Thymus (tissue), 11 donors: ENCODE results near the gene SNF8. TPM values are rescaled to one million over a fixed set of nuclear protein-coding genes. Genes with fewer than 3 reads are reported as not detected.

ENCODE experiments used
- DNase-seq, 9 donors: peaks; one replicate each; pipeline ENCODE4 v3.0.0-alpha.2; 2013; ENCODE audit warnings: low spot score in 9 of 9, low read depth in 6 of 9, missing footprints in 1 of 9
- H3K27ac ChIP-seq, 2 donors: one replicate each; pipeline ENCODE4 v1.5.1; 2013; ENCODE audit warnings: control low read depth in 1 of 2, low read depth in 1 of 2, low read length in 1 of 2, mild to moderate bottlenecking in 1 of 2, moderate library complexity in 1 of 2
- H3K27me3 ChIP-seq, 2 donors: one replicate each; pipeline ENCODE4 v1.5.1; 2013; ENCODE audit warnings: low read length in 1 of 2; ENCODE audit not compliant: control insufficient read depth in 2 of 2, insufficient read depth in 1 of 2
- H3K36me3 ChIP-seq, 2 donors: one replicate each; pipeline ENCODE4 v1.5.1; 2013; ENCODE audit warnings: low read length in 1 of 2, mild to moderate bottlenecking in 1 of 2, moderate library complexity in 1 of 2; ENCODE audit not compliant: control insufficient read depth in 2 of 2, insufficient read depth in 2 of 2
- H3K4me1 ChIP-seq, 2 donors: one replicate each; pipeline ENCODE4 v1.5.1; 2013; ENCODE audit warnings: low read length in 2 of 2; ENCODE audit not compliant: control insufficient read depth in 2 of 2, insufficient read depth in 2 of 2
- H3K4me3 ChIP-seq, 2 donors: one replicate each; pipeline ENCODE4 v1.5.1; 2013; ENCODE audit warnings: low read length in 2 of 2, control low read depth in 1 of 2, mild to moderate bottlenecking in 1 of 2
- H3K9me3 ChIP-seq, 2 donors: one replicate each; pipeline ENCODE4 v1.5.1; 2013; ENCODE audit warnings: low read length in 1 of 2, mild to moderate bottlenecking in 1 of 2; ENCODE audit not compliant: control insufficient read depth in 2 of 2, insufficient read depth in 1 of 2
- WGBS: extraction: QIAGEN DNeasy Blood & Tissue Kit; methylation state at CpG from one replicate; pipeline ENCODE4 v1.1.7; 2013; 5-methylcytosine and 5-hydroxymethylcytosine counted together
- polyA plus RNA-seq: library from polyadenylated mRNA; stranded (reverse); fragments of 200-250 nt; gene quantifications from one replicate; pipeline ENCODE4 v1.2.3, GENCODE V29; 2013
- total RNA-seq: library from RNA; stranded (reverse); fragments of 120-200 nt; gene quantifications from one replicate; pipeline ENCODE4 v1.2.4, GENCODE V29; 2013
- donor health status: healthy.

Gene SNF8
- total and polyA plus RNA-seq, 2 donors: 74.9 to 92.2 TPM

DNA sequence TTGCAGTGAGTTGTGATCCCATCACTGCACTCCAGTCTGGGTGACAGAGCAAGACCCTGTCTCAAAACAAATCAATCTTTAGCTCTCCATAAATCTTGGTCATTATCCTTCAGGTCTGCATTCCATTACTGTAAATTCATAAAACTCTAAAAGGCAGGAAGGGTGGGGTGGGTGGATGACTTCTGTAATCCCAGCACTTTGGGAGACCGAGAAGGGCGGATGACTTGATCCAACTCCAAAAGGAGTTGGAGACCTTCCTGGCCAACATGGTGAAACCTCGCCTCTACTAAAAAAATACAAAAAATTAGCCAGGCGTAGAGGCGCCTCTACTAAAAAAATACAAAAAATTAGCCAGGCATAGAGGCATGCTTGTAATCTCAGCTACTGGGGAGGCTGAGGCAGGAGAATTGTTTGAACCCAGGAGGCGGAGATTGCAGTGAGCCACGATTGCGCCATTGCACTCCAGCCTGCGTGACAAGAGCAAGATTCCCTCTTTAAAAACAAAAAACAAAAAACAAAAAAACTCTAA lies 38.6 kb downstream of the SNF8 start:
- Histone ChIP-seq H3K9me3 (no peaks in the 10 kb centered on the region), H3K27me3 (no peaks in the 10 kb centered on the region), H3K4me1 (peaks cover 12 to 25% of the 10 kb centered on the region in 2 donors), H3K36me3 (peaks cover 9 to 14% of the 10 kb centered on the region in 2 donors), H3K4me3 (no peak overlapping the region), H3K27ac (no peak overlapping the region)
- DNase-seq: no peak
- WGBS: 88% methylated on average over 9 of the region's 9 CpGs

DNA sequence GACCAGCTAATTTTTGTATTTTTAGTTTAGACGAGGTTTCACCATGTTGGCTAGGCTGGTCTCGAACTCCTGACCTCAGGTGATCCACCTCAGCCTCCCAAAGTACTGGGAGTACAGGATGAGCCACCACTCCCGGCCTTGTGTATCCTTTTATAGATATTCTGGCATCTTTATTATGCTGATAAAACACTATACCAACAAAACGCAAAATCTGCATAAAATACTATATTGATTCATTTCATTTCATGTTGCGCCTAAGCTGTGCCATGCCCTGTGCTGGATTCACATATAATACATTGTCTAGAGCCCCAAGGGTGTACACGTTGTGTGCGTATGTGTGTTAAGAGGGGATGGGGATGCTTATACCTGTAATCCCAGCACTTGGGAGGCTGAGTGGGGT lies 40.2 kb downstream of the SNF8 start:
- DNase-seq: no peak
- WGBS: 98% methylated on average over 7 of the region's 7 CpGs
- Histone ChIP-seq H3K9me3 (no peaks in the 10 kb centered on the region), H3K4me1 (peaks cover 7 to 10% of the 10 kb centered on the region in 2 donors), H3K36me3 (no peaks in the 10 kb centered on the region), H3K27me3 (no peaks in the 10 kb centered on the region), H3K27ac (no peak overlapping the region), H3K4me3 (no peak overlapping the region)

DNA sequence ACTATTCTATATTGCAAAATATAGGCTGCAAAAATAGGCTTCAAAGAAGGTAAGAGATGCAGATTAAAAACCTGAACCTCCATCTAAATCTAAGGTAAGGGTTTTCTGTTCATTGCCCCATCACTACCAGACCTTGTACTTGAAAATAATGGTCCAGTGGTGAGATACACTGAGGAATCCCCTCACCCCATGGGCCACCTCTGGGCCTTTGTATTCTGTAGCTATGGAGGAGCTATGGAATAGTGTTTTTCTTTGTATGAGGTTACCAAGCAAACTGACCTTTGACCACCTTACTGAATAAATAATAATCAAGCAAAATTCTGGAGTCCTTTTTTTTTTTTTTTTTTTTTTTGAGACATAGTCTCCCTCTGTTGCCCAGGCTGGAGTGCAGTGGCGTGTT lies 41.2 kb downstream of the SNF8 start:
- Histone ChIP-seq H3K27ac (no peak overlapping the region), H3K4me1 (peaks cover 3 to 6% of the 10 kb centered on the region in 2 donors), H3K27me3 (no peaks in the 10 kb centered on the region), H3K4me3 (no peak overlapping the region), H3K9me3 (no peaks in the 10 kb centered on the region), H3K36me3 (peaks cover 0 to 2% of the 10 kb centered on the region in 2 donors)
- WGBS: 100% methylated on average over 1 of the region's 1 CpG
- no peak for DNase-seq

DNA sequence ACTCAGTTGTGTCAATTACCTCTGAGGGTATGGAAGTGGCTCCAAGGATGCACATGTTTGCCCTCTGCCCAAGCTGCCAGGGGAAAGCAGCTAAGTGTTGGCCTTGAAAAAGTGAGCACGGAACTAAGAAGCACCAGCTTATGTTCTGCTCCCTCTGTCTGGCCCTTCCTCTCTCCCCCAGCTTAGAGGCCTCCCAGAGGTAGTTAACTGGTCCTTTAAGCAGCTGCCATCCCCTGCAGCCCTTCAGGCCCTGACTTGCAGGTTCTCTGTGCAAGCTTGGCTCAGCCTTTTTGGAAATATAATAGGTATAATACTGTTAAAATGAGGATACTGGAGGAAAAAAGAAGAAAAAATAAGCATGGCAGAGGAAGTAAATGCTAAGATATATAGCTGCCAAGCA lies 43.4 kb downstream of the SNF8 start:
- no peak for DNase-seq

DNA sequence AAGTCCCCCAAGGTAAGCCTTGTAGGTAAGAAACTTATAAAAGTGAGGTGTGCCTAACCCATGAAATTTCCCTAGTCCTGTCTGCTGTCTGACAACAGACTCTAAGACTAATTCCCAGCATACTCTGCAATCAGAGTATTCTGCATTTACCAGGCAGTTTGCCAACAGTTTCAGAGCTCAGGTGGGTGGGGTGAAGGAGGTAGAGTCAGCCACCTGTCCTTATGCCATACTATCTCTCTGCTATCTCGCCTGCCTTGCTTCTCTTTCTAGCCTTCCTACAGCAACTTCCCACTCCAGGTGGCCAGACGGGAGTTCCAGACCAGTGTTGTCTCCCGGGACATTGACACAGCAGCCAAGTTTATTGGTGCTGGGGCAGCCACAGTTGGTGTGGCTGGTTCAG lies 49.8 kb downstream of the SNF8 start:
- H3K9me3 ChIP-seq: no peaks in the 10 kb centered on the region
- no peak overlapping the region for H3K27ac ChIP-seq
- H3K4me3 ChIP-seq: no peak overlapping the region
- 94% methylated on average over 3 of the region's 3 CpGs for WGBS
- H3K27me3 ChIP-seq: no peaks in the 10 kb centered on the region
- H3K36me3 ChIP-seq: peaks cover 11 to 18% of the 10 kb centered on the region in 2 donors
- H3K4me1 ChIP-seq: peaks cover 9 to 16% of the 10 kb centered on the region in 2 donors
- no peak for DNase-seq

More for the DNA sequence above, 43.4 kb downstream of the SNF8 start:
- peaks cover 0 to 6% of the 10 kb centered on the region in 2 donors for H3K36me3 ChIP-seq
- H3K27me3 ChIP-seq: no peaks in the 10 kb centered on the region
- WGBS: 92% methylated on average over 1 of the region's 1 CpG
- H3K4me1 ChIP-seq: no peaks in the 10 kb centered on the region
- no peak overlapping the region for H3K4me3 ChIP-seq
- H3K27ac ChIP-seq: no peak overlapping the region
- no peaks in the 10 kb centered on the region for H3K9me3 ChIP-seq

DNA sequence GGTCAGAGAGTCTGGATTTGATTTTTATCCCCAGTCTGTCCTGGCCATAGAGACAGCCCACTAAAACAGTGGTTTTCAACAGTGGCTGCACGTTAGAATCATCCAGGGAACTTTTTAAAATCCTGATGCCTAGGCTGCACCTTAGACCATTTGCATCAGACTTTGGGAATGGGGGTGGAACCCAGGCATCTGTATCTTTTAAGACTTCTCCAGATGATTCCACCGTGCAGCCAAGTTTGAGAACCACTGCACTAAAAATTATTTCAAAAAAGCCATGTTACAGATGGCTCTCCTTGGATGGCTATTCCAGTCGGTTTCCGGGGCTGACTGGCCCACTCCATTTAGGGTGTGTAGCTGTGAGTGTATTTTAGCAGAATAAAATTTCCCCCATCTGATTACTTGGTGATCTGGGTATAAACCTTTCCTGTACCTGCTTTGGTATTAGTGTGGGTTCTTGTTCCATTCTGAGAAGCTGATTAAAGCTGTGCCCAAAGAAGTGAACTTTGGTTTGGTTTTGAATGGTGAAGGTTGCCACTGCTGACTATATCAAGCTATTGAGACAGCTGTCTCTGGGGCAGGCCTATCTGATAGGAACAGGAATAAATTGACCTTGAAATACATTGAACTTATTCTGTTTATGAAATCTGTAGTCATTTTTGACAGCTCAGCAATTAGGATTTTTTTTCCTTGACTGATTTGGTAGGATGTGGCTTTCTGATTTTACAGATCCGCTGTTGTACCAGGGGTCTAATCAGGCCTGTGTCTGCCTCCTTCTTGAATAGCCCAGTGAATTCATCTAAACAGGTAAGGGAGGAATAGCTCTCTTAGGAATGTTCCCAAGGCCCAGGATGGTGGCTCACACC lies 50.8 kb downstream of the SNF8 start:
- DNase-seq: no peak
- H3K27ac ChIP-seq: no peak overlapping the region
- no peaks in the 10 kb centered on the region for H3K9me3 ChIP-seq
- 79% methylated on average over 5 of the region's 5 CpGs for WGBS
- peak overlapping the region in 1 of 2 donors; percentile 85 for H3K4me3 ChIP-seq
- H3K27me3 ChIP-seq: no peaks in the 10 kb centered on the region
- peaks cover 9 to 16% of the 10 kb centered on the region in 2 donors for H3K4me1 ChIP-seq
- peaks cover 11 to 18% of the 10 kb centered on the region in 2 donors for H3K36me3 ChIP-seq

DNA sequence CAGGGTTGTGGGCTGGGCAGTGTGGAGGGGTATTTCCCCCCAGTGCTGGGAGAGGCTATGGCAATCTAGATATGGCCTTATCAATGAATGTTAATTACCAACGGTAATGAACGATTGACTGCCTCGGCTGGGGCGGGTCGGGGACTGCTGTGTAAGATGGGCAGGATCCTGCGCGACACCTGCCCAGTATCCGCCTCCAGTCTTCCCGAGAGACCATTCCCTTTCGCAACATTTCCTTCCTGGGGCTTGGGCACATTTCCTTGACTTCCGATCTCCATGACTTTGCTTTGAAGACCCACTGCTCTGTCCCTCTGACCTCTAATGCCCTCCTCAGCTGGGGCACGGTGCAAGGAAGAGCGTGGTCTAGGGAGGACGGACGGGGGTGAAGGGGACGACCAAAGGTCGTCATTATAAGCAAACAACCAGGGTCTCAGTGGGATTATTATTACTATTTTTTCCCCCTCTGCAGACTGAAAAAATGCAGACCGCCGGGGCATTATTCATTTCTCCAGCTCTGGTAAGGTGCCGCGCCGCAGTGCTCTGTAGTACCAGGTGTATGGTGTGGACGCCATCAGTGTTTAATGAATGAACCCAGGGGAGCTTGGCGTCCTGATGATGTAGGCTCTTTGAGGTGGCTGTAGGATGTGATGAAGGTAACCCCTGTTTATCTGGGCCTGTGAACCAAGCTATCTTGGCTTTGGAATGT lies 51.5 kb downstream of the SNF8 start:
- Histone ChIP-seq H3K27ac (peak overlapping the region; percentile 53 to 55), H3K4me1 (peaks cover 9 to 16% of the 10 kb centered on the region in 2 donors), H3K9me3 (no peaks in the 10 kb centered on the region), H3K4me3 (peak overlapping the region; percentile 58 to 85), H3K27me3 (no peaks in the 10 kb centered on the region), H3K36me3 (peaks cover 11 to 14% of the 10 kb centered on the region in 2 donors)
- DNase-seq: peak in 1 of 9 donors; percentile 14
- 3% methylated on average over 24 of the region's 24 CpGs for WGBS

DNA sequence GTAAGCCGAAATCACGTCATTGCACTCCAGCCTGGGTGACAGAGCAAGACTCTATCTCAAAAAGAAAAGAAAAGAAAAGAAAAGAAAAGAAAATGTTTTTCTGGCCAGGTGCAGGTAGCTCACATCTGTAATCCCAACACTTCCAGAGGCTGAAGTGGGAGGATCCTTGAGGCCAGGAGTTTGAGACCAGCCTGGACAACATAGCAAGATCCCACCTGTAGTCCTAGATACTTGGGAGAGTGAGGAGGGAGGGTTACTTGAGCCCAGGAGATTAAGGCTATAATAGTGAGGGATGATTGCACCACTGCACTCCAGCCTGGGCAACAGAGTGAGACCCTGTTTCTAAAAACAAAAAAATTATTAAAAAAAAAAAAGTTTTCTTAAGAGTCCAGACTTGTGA lies 54.6 kb downstream of the SNF8 start:
- H3K9me3 ChIP-seq: no peaks in the 10 kb centered on the region
- no peak for DNase-seq
- 95% methylated on average over 2 of the region's 2 CpGs for WGBS
- H3K27me3 ChIP-seq: no peaks in the 10 kb centered on the region
- peaks cover 2 to 4% of the 10 kb centered on the region in 2 donors for H3K36me3 ChIP-seq
- no peak overlapping the region for H3K27ac ChIP-seq
- H3K4me1 ChIP-seq: peaks cover 9 to 16% of the 10 kb centered on the region in 2 donors
- H3K4me3 ChIP-seq: no peak overlapping the region

DNA sequence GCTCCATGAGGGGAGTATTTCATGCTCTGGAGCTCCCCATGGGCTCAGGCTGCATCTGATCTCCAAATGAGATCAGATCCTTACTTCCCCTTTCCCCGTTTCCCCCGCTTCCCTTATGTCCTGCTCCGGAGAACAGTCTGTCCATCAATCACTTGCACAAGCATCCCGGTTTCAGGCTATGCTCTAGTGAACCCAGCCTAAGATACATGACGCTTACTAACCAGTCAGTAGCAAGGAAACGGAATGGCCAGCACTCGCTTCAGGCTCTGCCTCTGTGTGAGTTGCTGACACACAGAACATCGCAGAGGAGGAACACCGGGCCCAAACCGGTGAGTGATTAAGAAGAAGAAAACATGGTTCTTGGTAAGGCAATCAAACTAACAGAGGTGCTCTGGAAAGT lies 61.5 kb downstream of the SNF8 start:
- Histone ChIP-seq H3K27ac (no peak overlapping the region), H3K9me3 (no peaks in the 10 kb centered on the region), H3K36me3 (no peaks in the 10 kb centered on the region), H3K4me1 (no peaks in the 10 kb centered on the region), H3K27me3 (no peaks in the 10 kb centered on the region), H3K4me3 (no peak overlapping the region)
- 74% methylated on average over 10 of the region's 10 CpGs for WGBS
- no peak for DNase-seq
